ENCODE results near the gene JADE2. TPM values are rescaled to one million over a fixed set of nuclear protein-coding genes. Genes with fewer than 3 reads are reported as not detected.
"Not testable (repeated sequence)": the region's sequence is repeated elsewhere in the genome, so short reads cannot be mapped to it uniquely, and the experiment has no call there.

JADE2 gene
- total and polyA plus RNA-seq, 2 experiments from 2014 or later, result 14.9 to 35.4 TPM

DNA sequence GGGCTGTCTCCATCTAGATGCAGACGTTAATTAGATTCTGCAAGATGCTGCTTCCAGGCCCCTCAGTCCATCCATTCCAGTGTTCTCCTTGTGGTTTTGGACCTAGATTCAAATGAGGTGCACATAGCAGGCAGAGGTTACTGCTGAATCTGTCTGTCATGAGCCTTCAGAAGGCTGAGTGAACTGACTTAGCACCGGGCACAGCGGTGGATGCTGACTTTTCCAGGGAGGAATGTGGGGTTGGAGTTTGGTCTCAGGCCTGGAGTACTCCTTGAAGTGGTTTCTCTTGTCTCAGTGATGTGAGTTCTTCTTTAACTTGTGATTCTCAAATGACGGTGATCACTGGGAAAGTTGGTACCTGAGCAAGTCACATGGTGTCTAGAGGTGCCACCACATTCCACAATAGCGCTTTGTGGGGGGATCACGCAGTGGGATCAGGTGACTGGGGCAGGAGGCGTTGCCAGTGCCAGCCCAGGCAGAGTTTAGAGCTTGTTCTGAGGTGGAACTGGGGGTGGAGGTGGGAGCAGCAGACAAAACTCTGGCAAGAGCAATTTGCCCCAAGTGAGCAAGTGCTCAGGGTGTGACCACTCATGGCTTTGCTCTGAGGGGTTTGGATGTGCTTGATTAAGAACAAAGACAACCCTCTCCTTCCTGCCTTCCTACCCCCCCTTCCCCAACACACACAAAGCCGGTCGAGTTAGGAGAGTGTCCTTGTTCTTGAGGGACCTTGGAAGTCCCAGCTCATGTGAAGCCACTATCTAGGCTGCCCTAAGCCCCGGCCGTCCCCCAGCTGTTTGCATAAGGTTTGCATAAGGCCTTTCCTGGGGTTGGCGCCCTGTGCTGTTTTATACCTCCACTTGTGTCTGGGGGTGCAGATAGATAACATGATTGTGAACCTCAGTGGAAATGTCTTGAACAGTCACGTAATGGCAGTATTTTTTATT is 25.1 kb downstream of the JADE2 start:
- no peak overlapping the region for H2AFZ ChIP-seq
- peaks cover 12% of the 10 kb centered on the region for H3K4me1 ChIP-seq (ENCODE audit: insufficient read depth)
- no peaks in the 10 kb centered on the region for H3K27me3 ChIP-seq
- H4K20me1 ChIP-seq (ENCODE audit: insufficient read depth, poor library complexity, severe bottlenecking), result peaks cover 16% of the 10 kb centered on the region
- peaks cover 11% of the 10 kb centered on the region for H3K79me2 ChIP-seq
- DNase-seq (ENCODE audit: low spot score), result no peak
- H3K4me3 ChIP-seq, result no peak overlapping the region
- no peak overlapping the region for H3K27ac ChIP-seq
- H3K36me3 ChIP-seq (replicated peaks; ENCODE audit: insufficient read depth, low read depth), result no peaks in the 10 kb centered on the region
- no peak overlapping the region for H3K4me2 ChIP-seq
- TF ChIP-seq EZH2 (IDR thresholded peaks at IDR 0.05; ENCODE audit: borderline replicate concordance) (no peak), EZH2phosphoT487 (IDR thresholded peaks at IDR 0.05; ENCODE audit: low read depth, severe bottlenecking, unreplicated experiment) (no peak)
- TF ChIP-seq, protein P1, sequence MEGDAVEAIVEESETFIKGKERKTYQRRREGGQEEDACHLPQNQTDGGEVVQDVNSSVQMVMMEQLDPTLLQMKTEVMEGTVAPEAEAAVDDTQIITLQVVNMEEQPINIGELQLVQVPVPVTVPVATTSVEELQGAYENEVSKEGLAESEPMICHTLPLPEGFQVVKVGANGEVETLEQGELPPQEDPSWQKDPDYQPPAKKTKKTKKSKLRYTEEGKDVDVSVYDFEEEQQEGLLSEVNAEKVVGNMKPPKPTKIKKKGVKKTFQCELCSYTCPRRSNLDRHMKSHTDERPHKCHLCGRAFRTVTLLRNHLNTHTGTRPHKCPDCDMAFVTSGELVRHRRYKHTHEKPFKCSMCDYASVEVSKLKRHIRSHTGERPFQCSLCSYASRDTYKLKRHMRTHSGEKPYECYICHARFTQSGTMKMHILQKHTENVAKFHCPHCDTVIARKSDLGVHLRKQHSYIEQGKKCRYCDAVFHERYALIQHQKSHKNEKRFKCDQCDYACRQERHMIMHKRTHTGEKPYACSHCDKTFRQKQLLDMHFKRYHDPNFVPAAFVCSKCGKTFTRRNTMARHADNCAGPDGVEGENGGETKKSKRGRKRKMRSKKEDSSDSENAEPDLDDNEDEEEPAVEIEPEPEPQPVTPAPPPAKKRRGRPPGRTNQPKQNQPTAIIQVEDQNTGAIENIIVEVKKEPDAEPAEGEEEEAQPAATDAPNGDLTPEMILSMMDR (IDR thresholded peaks at IDR 0.05; ENCODE audit: poor library complexity), result no peak
- H3K9me2 ChIP-seq (replicated peaks; ENCODE audit: insufficient read depth), result no peaks in the 10 kb centered on the region
- WGBS (ENCODE audit: low lambda C conversion rate, missing lambda C conversion rate), result 86% methylated on average over 13 of the region's 13 CpGs
- H3K9me3 ChIP-seq (ENCODE audit: low read depth), result no peaks in the 10 kb centered on the region

DNA sequence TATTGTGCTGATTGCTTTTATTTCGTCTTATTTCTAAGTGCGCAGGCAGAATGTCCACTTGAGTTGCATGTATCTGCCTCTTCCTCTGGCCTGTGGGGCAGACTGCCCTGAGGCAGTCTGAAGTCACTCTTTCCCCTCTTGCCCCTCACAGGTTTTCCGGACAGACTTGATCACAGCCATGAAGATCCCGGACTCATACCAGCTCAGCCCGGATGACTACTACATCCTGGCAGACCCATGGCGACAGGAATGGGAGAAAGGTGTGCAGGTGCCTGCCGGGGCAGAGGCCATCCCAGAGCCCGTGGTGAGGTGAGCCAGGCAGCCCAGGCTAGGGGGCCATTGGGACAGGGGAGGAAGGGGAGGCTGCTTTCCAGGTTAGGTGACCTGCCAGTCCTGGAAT is 26.4 kb downstream of the JADE2 start:
- Histone ChIP-seq H3K4me3 (no peak overlapping the region), H4K20me1 (ENCODE audit: insufficient read depth, poor library complexity, severe bottlenecking) (peaks cover 13% of the 10 kb centered on the region), H3K4me1 (ENCODE audit: insufficient read depth) (peaks cover 12% of the 10 kb centered on the region), H2AFZ (no peak overlapping the region), H3K27ac (peak overlapping the region; percentile 15), H3K36me3 (replicated peaks; ENCODE audit: insufficient read depth, low read depth) (no peaks in the 10 kb centered on the region), H3K9me3 (ENCODE audit: low read depth) (no peaks in the 10 kb centered on the region), H3K27me3 (no peaks in the 10 kb centered on the region), H3K4me2 (no peak overlapping the region), H3K9me2 (replicated peaks; ENCODE audit: insufficient read depth) (no peaks in the 10 kb centered on the region), H3K79me2 (peaks cover 11% of the 10 kb centered on the region)
- WGBS (ENCODE audit: low lambda C conversion rate, missing lambda C conversion rate), result 95% methylated on average over 8 of the region's 8 CpGs
- no peak for TF ChIP-seq EZH2 (IDR thresholded peaks at IDR 0.05; ENCODE audit: borderline replicate concordance)
- TF ChIP-seq, protein P1 (IDR thresholded peaks at IDR 0.05; ENCODE audit: poor library complexity), result no peak
- no peak for TF ChIP-seq EZH2phosphoT487 (IDR thresholded peaks at IDR 0.05; ENCODE audit: low read depth, severe bottlenecking, unreplicated experiment)
- no peak for DNase-seq (ENCODE audit: low spot score)

DNA sequence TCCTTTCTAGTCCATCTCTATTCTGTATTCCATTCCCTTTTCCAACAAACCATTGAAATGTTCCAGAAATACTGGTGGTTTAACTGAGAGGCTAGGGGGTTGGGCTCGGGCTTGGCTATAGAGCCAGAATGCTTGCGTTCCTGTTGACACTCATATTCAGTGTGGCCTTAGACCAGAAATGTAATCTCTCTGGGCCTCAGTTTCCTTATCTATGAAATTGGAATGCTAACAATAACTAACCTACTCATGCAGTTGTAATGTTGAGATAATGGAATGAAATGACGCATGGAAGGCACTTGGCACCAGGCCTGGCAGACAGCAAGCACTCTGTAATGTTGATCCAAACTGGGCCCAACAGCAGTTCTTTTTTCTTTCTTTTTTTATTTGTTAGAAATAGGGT is 26.8 kb downstream of the JADE2 start:
- Histone ChIP-seq H4K20me1 (ENCODE audit: insufficient read depth, poor library complexity, severe bottlenecking) (peaks cover 13% of the 10 kb centered on the region), H3K9me2 (replicated peaks; ENCODE audit: insufficient read depth) (no peaks in the 10 kb centered on the region), H3K27me3 (no peaks in the 10 kb centered on the region), H3K79me2 (peaks cover 11% of the 10 kb centered on the region), H3K4me2 (no peak overlapping the region), H3K36me3 (replicated peaks; ENCODE audit: insufficient read depth, low read depth) (no peaks in the 10 kb centered on the region), H3K9me3 (ENCODE audit: low read depth) (no peaks in the 10 kb centered on the region), H3K4me3 (no peak overlapping the region), H2AFZ (no peak overlapping the region), H3K27ac (peak overlapping the region; percentile 34), H3K4me1 (ENCODE audit: insufficient read depth) (peaks cover 12% of the 10 kb centered on the region)
- no peak for DNase-seq (ENCODE audit: low spot score)
- TF ChIP-seq, protein P1 (IDR thresholded peaks at IDR 0.05; ENCODE audit: poor library complexity), result no peak
- TF ChIP-seq EZH2phosphoT487 (IDR thresholded peaks at IDR 0.05; ENCODE audit: low read depth, severe bottlenecking, unreplicated experiment), result no peak
- WGBS (ENCODE audit: low lambda C conversion rate, missing lambda C conversion rate), result 87% methylated on average over 3 of the region's 3 CpGs

DNA sequence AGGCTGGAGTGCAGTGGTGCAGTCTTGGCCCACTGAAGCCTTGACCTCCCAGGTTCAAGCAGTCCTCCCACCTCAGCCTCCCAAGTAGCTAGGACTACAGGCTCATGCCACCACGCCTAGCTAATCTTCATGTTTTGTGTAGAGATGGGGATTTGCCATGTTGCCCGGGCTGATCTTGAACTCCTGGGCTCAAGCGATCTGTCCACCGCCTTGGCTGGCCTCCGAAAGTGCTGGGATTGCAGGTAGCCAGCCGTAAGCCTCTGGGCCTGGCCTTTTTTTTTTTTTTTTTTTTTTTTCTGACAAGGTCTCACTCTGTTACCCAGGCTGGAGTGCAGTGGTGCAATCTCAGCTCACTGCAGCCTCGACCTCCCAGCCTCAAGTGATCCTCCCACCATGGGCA is 27.2 kb downstream of the JADE2 start:
- H3K4me2 ChIP-seq; H3K36me3 ChIP-seq (replicated peaks; ENCODE audit: insufficient read depth, low read depth); H2AFZ ChIP-seq; DNase-seq (ENCODE audit: low spot score); H3K4me3 ChIP-seq; H3K9me2 ChIP-seq (replicated peaks; ENCODE audit: insufficient read depth); H3K9me3 ChIP-seq (ENCODE audit: low read depth); H3K27me3 ChIP-seq: not testable (repeated sequence)
- H3K79me2 ChIP-seq, result peaks cover 11% of the 10 kb centered on the region
- H3K4me1 ChIP-seq (ENCODE audit: insufficient read depth), result peaks cover 12% of the 10 kb centered on the region
- whole genome bisulfite sequencing (ENCODE audit: low lambda C conversion rate, missing lambda C conversion rate), result 88% methylated on average over 7 of the region's 7 CpGs
- H4K20me1 ChIP-seq (ENCODE audit: insufficient read depth, poor library complexity, severe bottlenecking), result peaks cover 13% of the 10 kb centered on the region
- H3K27ac ChIP-seq, result peak overlapping the region; percentile 34
